Osteocyte (in vitro differentiated cells): ENCODE measurements around the gene PAPOLA. TPM values are rescaled to one million over a fixed set of nuclear protein-coding genes. Genes with fewer than 3 reads are reported as not detected.
A peak's percentile ranks its signal among the peaks of the same experiment; 100 is the strongest.

ENCODE experiments used
- DNase-seq: peaks from one replicate; pipeline ENCODE4 v3.0.0; 2021; ENCODE audit warnings: mixed read lengths; ENCODE audit not compliant: unreplicated experiment; ENCODE audit errors: extremely low spot score
- H3K27ac Mint-ChIP-seq: one replicate; pipeline ENCODE4 v1.8.0; 2021; ENCODE audit warnings: mild to moderate bottlenecking, mixed read lengths; ENCODE audit not compliant: unreplicated experiment
- H3K27me3 Mint-ChIP-seq: one replicate; pipeline ENCODE4 v1.8.0; 2021; ENCODE audit warnings: mixed read lengths; ENCODE audit not compliant: unreplicated experiment
- H3K36me3 Mint-ChIP-seq: one replicate; pipeline ENCODE4 v1.8.0; 2021; ENCODE audit warnings: mixed read lengths; ENCODE audit not compliant: unreplicated experiment
- H3K4me1 Mint-ChIP-seq: one replicate; pipeline ENCODE4 v1.8.0; 2021; ENCODE audit warnings: mixed read lengths; ENCODE audit not compliant: unreplicated experiment
- H3K4me3 Mint-ChIP-seq: one replicate; pipeline ENCODE4 v1.8.0; 2021; ENCODE audit warnings: mild to moderate bottlenecking, moderate library complexity, mixed read lengths; ENCODE audit not compliant: unreplicated experiment
- H3K9me3 Mint-ChIP-seq: one replicate; pipeline ENCODE4 v1.8.0; 2021; ENCODE audit warnings: mixed read lengths; ENCODE audit not compliant: unreplicated experiment
- CTCF ChIP-seq: fragments of 200-600 bp; sonication (generic); IDR thresholded peaks from 2 replicates; pipeline ENCODE4 v1.5.0; 2021; ENCODE audit warnings: antibody characterized with exemption, mild to moderate bottlenecking, moderate library complexity
- total RNA-seq: library from RNA; stranded (reverse); gene quantifications from 2 replicates; pipeline ENCODE4 v1.2.1, GENCODE V29; 2021

The PAPOLA gene
- total RNA-seq, 1 donor from 2014 or later = 143 TPM

GRCh38 chr14:96512122-96512521, 9.9 kb downstream of the PAPOLA start:
- peaks cover 60% of the 10 kb centered on the region for H3K4me1 Mint-ChIP-seq
- TF ChIP-seq CTCF = no peak

GRCh38 chr14:96512602-96513397, 10.6 kb downstream of the PAPOLA start:
- H3K4me1 Mint-ChIP-seq = peaks cover 64% of the 10 kb centered on the region
- no peak overlapping the region for H3K27ac Mint-ChIP-seq

More at GRCh38 chr14:96512122-96512521, 9.9 kb downstream of the PAPOLA start:
- no peak overlapping the region for H3K27ac Mint-ChIP-seq
- DNase-seq = no peak
- no peaks in the 10 kb centered on the region for H3K27me3 Mint-ChIP-seq
- H3K4me3 Mint-ChIP-seq = no peak overlapping the region
- H3K36me3 Mint-ChIP-seq = no peaks in the 10 kb centered on the region
- H3K9me3 Mint-ChIP-seq = no peaks in the 10 kb centered on the region

GRCh38 chr14:96514694-96515093, 12.5 kb downstream of the PAPOLA start:
- DNase-seq = no peak
- no peaks in the 10 kb centered on the region for H3K36me3 Mint-ChIP-seq
- H3K27me3 Mint-ChIP-seq = no peaks in the 10 kb centered on the region

More at GRCh38 chr14:96512602-96513397, 10.6 kb downstream of the PAPOLA start:
- no peak for TF ChIP-seq CTCF
- no peak for DNase-seq
- Mint-ChIP-seq H3K27me3 (no peaks in the 10 kb centered on the region), H3K4me3 (no peak overlapping the region), H3K36me3 (no peaks in the 10 kb centered on the region), H3K9me3 (no peaks in the 10 kb centered on the region)

GRCh38 chr14:96515731-96516130, 13.5 kb downstream of the PAPOLA start:
- no peak for TF ChIP-seq CTCF
- no peak for DNase-seq
- no peaks in the 10 kb centered on the region for H3K9me3 Mint-ChIP-seq
- H3K36me3 Mint-ChIP-seq = peaks cover 6% of the 10 kb centered on the region
- no peaks in the 10 kb centered on the region for H3K27me3 Mint-ChIP-seq
- H3K4me3 Mint-ChIP-seq = no peak overlapping the region
- peaks cover 55% of the 10 kb centered on the region for H3K4me1 Mint-ChIP-seq
- H3K27ac Mint-ChIP-seq = peak overlapping the region; percentile 55

More at GRCh38 chr14:96514694-96515093, 12.5 kb downstream of the PAPOLA start:
- Mint-ChIP-seq H3K4me1 (peaks cover 58% of the 10 kb centered on the region), H3K9me3 (no peaks in the 10 kb centered on the region), H3K27ac (no peak overlapping the region), H3K4me3 (no peak overlapping the region)
- TF ChIP-seq CTCF = no peak

- DNase-seq = no peak
- Mint-ChIP-seq H3K27ac (no peak overlapping the region), H3K27me3 (no peaks in the 10 kb centered on the region), H3K4me1 (peaks cover 50% of the 10 kb centered on the region), H3K36me3 (peaks cover 6% of the 10 kb centered on the region), H3K4me3 (no peak overlapping the region), H3K9me3 (no peaks in the 10 kb centered on the region)
- TF ChIP-seq CTCF = no peak
Observed at GRCh38 chr14:96516351-96516750, 14.2 kb downstream of the PAPOLA start.
